ENCODE data around the gene DCN.

Gene DCN

DNA sequence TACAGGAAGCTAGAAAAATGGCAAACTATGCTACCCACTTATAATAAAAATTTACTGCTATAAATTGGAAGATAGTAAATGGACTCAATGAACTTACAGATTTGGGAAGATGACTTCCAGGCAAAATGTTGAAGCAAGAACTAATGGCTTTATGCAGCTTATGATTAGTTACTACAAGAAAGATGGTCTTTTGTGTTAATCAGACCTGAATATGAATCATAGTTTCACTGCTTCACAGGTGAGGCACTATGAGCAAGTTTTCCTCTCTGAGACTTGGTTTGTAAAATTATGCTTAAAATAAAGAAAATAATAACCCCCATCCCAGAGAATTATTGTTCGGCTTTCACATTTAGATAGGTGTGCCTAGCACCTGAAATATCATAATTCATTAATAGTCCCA lies 19.8 kb upstream of the DCN start:
- Histone ChIP-seq H3K27ac (no peak overlapping the region), H3K4me1 (no peaks in the 10 kb centered on the region), H3K9me3 (no peaks in the 10 kb centered on the region), H3K4me3 (no peak overlapping the region), H3K27me3 (no peaks in the 10 kb centered on the region), H3K36me3 (no peaks in the 10 kb centered on the region)
- DNase-seq = no peak
- intact Hi-C loops (cut with DNase I; ENCODE audit: low total_unique reads) = no loop called here
- TF ChIP-seq, protein P1, sequence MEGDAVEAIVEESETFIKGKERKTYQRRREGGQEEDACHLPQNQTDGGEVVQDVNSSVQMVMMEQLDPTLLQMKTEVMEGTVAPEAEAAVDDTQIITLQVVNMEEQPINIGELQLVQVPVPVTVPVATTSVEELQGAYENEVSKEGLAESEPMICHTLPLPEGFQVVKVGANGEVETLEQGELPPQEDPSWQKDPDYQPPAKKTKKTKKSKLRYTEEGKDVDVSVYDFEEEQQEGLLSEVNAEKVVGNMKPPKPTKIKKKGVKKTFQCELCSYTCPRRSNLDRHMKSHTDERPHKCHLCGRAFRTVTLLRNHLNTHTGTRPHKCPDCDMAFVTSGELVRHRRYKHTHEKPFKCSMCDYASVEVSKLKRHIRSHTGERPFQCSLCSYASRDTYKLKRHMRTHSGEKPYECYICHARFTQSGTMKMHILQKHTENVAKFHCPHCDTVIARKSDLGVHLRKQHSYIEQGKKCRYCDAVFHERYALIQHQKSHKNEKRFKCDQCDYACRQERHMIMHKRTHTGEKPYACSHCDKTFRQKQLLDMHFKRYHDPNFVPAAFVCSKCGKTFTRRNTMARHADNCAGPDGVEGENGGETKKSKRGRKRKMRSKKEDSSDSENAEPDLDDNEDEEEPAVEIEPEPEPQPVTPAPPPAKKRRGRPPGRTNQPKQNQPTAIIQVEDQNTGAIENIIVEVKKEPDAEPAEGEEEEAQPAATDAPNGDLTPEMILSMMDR (IDR thresholded peaks at IDR 0.05) = no peak

DNA sequence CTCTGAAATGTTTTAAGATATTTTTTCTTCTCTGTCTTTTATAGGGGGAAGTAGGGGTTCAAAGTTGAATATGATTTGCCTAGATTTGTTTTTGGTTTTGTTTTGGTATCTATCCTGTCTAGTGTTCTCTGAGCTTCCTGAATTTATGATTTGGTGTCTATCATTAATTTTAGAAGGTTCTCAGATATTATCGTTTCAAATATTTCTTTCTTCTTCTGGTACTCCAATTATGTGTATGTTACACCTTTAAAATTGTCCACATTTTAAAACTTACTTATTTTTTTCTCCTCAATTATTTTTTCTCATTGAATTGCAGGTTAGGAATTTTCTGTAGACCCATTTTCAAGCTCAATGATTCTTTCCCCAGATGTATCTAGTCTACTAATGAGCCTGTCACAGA lies 13.8 kb upstream of the DCN start:
- peaks cover 0 to 9% (median 5%) of the 10 kb centered on the region in 3 donors for H3K9me3 ChIP-seq
- TF ChIP-seq, protein P1 (IDR thresholded peaks at IDR 0.05) = no peak
- no peaks in the 10 kb centered on the region for H3K4me1 ChIP-seq
- intact Hi-C loops (cut with DNase I; ENCODE audit: low total_unique reads) = no loop called here
- no peak overlapping the region for H3K4me3 ChIP-seq
- no peak overlapping the region for H3K27ac ChIP-seq
- H3K27me3 ChIP-seq = no peaks in the 10 kb centered on the region
- H3K36me3 ChIP-seq = no peaks in the 10 kb centered on the region
- no peak for DNase-seq

- TF ChIP-seq, protein P1 (IDR thresholded peaks at IDR 0.05) = no peak
- DNase-seq = no peak
- H3K4me1 ChIP-seq = peaks cover 0 to 3% (median under 1%) of the 10 kb centered on the region in 4 donors
- peaks cover 0 to 9% (median 5%) of the 10 kb centered on the region in 3 donors for H3K9me3 ChIP-seq
- intact Hi-C loops (cut with DNase I; ENCODE audit: low total_unique reads) = no loop called here
- H3K36me3 ChIP-seq = no peaks in the 10 kb centered on the region
- H3K27ac ChIP-seq = no peak overlapping the region
- H3K27me3 ChIP-seq = no peaks in the 10 kb centered on the region
- no peak overlapping the region for H3K4me3 ChIP-seq
Observed at GRCh38 chr12:91194500-91194899, 11.9 kb upstream of the DCN start.

DNA sequence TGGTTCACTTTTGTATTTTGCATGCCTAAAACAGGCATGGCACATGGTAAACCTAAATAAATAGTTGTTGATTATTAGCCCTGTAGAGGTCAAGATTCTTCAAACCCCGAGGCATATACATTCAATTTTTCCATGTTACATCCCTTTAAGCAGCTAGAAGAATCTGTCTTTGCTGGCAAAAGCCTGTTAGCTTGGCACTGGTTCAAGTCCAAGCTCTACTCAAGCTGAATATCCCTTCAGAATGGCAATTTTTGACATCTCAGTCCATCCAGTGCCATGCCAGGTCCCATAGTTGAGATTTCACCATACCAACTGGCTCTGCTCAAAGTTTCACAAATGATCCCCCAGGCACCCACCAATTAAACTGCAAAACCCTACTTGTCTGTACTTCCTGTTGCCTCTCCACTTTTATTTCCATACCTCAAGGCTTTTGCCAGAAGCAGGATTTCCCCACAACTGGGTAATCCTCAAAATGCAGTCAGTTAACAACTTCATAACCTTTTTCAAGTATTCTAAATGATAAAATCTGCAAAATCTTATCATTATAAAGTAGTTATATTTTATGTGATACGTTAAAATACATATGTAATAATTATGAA lies 9.0 kb upstream of the DCN start:
- H3K4me1 ChIP-seq = peaks cover 0 to 8% (median 4%) of the 10 kb centered on the region in 4 donors
- no peak overlapping the region for H3K27ac ChIP-seq
- H3K36me3 ChIP-seq = no peaks in the 10 kb centered on the region
- no peak overlapping the region for H3K4me3 ChIP-seq
- H3K9me3 ChIP-seq = peaks cover 0 to 6% (median 5%) of the 10 kb centered on the region in 3 donors
- H3K27me3 ChIP-seq = no peaks in the 10 kb centered on the region
- DNase-seq = no peak
- intact Hi-C loops (cut with DNase I; ENCODE audit: low total_unique reads) = no loop called here
- TF ChIP-seq, protein P1 (IDR thresholded peaks at IDR 0.05) = no peak

- no peaks in the 10 kb centered on the region for H3K9me3 ChIP-seq
- H3K4me1 ChIP-seq = peaks cover 0 to 8% (median 4%) of the 10 kb centered on the region in 4 donors
- TF ChIP-seq, protein P1 (IDR thresholded peaks at IDR 0.05) = no peak
- H3K4me3 ChIP-seq = no peak overlapping the region
- no peak for DNase-seq
- H3K27ac ChIP-seq = no peak overlapping the region
- no peaks in the 10 kb centered on the region for H3K27me3 ChIP-seq
- H3K36me3 ChIP-seq = no peaks in the 10 kb centered on the region
- intact Hi-C loops (cut with DNase I; ENCODE audit: low total_unique reads) = no loop called here
Observed at GRCh38 chr12:91189516-91189915, 6.9 kb upstream of the DCN start.

DNA sequence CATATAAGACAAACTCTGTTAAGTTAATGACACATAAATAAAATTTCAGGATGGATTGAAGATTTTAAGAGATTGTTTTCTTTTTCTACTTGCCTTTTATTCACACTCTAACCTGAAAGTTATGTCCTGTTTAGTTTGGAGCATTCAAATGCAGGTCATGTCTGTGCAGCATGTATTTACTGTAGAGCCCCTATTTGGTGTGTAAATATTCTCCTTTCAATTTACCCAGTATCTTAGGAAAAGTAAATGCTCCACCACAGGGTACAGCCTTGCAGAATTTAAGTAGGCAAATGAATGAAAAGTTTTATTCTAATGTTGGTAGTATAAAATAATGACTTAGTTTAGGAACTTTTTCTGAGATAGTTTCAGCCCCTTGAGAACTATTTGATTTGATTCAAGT lies 6.2 kb upstream of the DCN start:
- TF ChIP-seq, protein P1 (IDR thresholded peaks at IDR 0.05) = no peak
- intact Hi-C loops (cut with DNase I; ENCODE audit: low total_unique reads) = no loop called here
- H3K9me3 ChIP-seq = no peaks in the 10 kb centered on the region

More for the DNA sequence above, 6.2 kb upstream of the DCN start:
- H3K4me3 ChIP-seq = no peak overlapping the region
- H3K36me3 ChIP-seq = no peaks in the 10 kb centered on the region
- H3K27me3 ChIP-seq = no peaks in the 10 kb centered on the region
- no peak for DNase-seq
- peaks cover 0 to 8% (median 4%) of the 10 kb centered on the region in 4 donors for H3K4me1 ChIP-seq
- H3K27ac ChIP-seq = no peak overlapping the region
